Mammary epithelial cell (primary cell): ENCODE results near the gene TTLL13.

ENCODE experiments used
- CTCF ChIP-seq, 2 donors: IDR thresholded peaks in 1 of 2; conservative IDR thresholded peaks in 1 of 2; 2 replicates each; pipeline ENCODE4 v1.5.1; 2011 to 2012; ENCODE audit warnings: inconsistent platforms in 2 of 2, low read length in 2 of 2, mild to moderate bottlenecking in 2 of 2, control low read depth in 1 of 2, low read depth in 1 of 2; ENCODE audit not compliant: insufficient read depth in 1 of 2; ENCODE audit errors: extremely low read depth in 1 of 2
- EZH2 ChIP-seq: IDR thresholded peaks from 2 replicates; pipeline ENCODE4 v1.6.1; 2012; ENCODE audit warnings: low read length, inconsistent platforms, borderline replicate concordance

GRCh38 chr15:90228960-90229359 is 20.4 kb upstream of the TTLL13 start:
- TF ChIP-seq CTCF (conservative IDR thresholded peaks at IDR 0.05 in 1 of 2, IDR thresholded peaks at IDR 0.05 in 1 of 2; ENCODE audit: extremely low read depth in 1 of 2, insufficient read depth in 1 of 2, low read depth in 1 of 2, low read length in 2 of 2), result no peak
- TF ChIP-seq EZH2, result no peak
